H1 (cell line): ENCODE data around the gene TDRKH. TPM values are rescaled to one million over a fixed set of nuclear protein-coding genes. Genes with fewer than 3 reads are reported as not detected.
A peak's percentile ranks its signal among the peaks of the same experiment; 100 is the strongest.

Experiments used
- CTCF ChIA-PET: fragments of 300-600 bp; sonication (Branson Sonifier 250); formaldehyde crosslinking; loops from one replicate; lab custom pipeline; 2021; ENCODE audit not compliant: partially characterized antibody; lab: Charles Lee
- POLR2A ChIA-PET: fragments of 300-600 bp; sonication (Branson Sonifier 250); formaldehyde crosslinking; loops from one replicate; lab custom pipeline; 2021; ENCODE audit warnings: inconsistent platforms; ENCODE audit not compliant: partially characterized antibody; lab: Charles Lee
- DNase-seq, 2 experiments: peaks; one replicate each; pipeline versions ENCODE4 v3.0.0 to v3.0.0-alpha.2; 2010 to 2022; ENCODE audit warnings: low spot score in 2 of 2, low read depth in 1 of 2, mixed read lengths in 1 of 2
- FAIRE-seq: peaks from 2 replicates; lab custom pipeline; 2011; peaks lifted over from hg19 to GRCh38; lab: Jason Lieb, UNC
- H2AFZ ChIP-seq: 2 replicates; pipeline ENCODE4 v1.8.1; 2012; ENCODE audit warnings: low read length, inconsistent platforms
- H2AK5ac ChIP-seq: 2 replicates; pipeline ENCODE4 v1.6.1; 2013; ENCODE audit warnings: low read depth, low read length
- H2BK120ac ChIP-seq: replicated peaks from 2 replicates; pipeline ENCODE3; 2013; ENCODE audit warnings: low read depth, low read length, inconsistent platforms
- H2BK12ac ChIP-seq: 2 replicates; pipeline ENCODE4 v1.6.1; 2013; ENCODE audit warnings: low read depth, low read length
- H2BK15ac ChIP-seq: 2 replicates; pipeline ENCODE4 v1.6.1; 2013; ENCODE audit warnings: low read length
- H2BK20ac ChIP-seq: 2 replicates; pipeline ENCODE4 v1.6.1; 2013; ENCODE audit warnings: low read length
- H2BK5ac ChIP-seq: 2 replicates; pipeline ENCODE4 v1.6.1; 2013; ENCODE audit warnings: low read depth, low read length
- H3K14ac ChIP-seq: 2 replicates; pipeline ENCODE4 v1.6.1; 2013; ENCODE audit warnings: inconsistent platforms; ENCODE audit not compliant: insufficient read length
- H3K18ac ChIP-seq: 2 replicates; pipeline ENCODE4 v1.6.1; 2013; ENCODE audit warnings: low read length; ENCODE audit errors: extremely low read depth
- H3K23ac ChIP-seq: 2 replicates; pipeline ENCODE4 v1.6.1; 2013; ENCODE audit warnings: inconsistent platforms; ENCODE audit not compliant: insufficient read length
- H3K23me2 ChIP-seq: 2 replicates; pipeline ENCODE4 v1.6.1; 2013; ENCODE audit warnings: low read depth, low read length
- H3K27ac ChIP-seq: 2 replicates; pipeline ENCODE4 v1.6.1; 2011; ENCODE audit warnings: low read depth, low read length, inconsistent platforms
- H3K27me3 ChIP-seq, 4 experiments: replicated peaks in 1 of 4; 1 replicate in 1 of 4; 2 replicates in 3 of 4; pipeline versions ENCODE4 v1.6.1 to v1.8.1; 2011 to 2013; ENCODE audit warnings: low read length in 3 of 4, mild to moderate bottlenecking in 3 of 4, inconsistent platforms in 2 of 4, mixed read lengths in 2 of 4, moderate library complexity in 1 of 4; ENCODE audit not compliant: control insufficient read depth in 3 of 4, insufficient read depth in 3 of 4; ENCODE audit errors: extremely low read depth in 1 of 4
- H3K36me3 ChIP-seq, 4 experiments: 2 replicates each; pipeline versions ENCODE4 v1.6.1 to v1.8.1; 2011 to 2013; ENCODE audit warnings: mild to moderate bottlenecking in 4 of 4, low read length in 3 of 4, moderate library complexity in 2 of 4, control low read depth in 1 of 4, inconsistent platforms in 1 of 4; ENCODE audit not compliant: insufficient read depth in 4 of 4, control insufficient read depth in 2 of 4
- H3K4ac ChIP-seq: replicated peaks from 2 replicates; pipeline ENCODE3; 2013; ENCODE audit warnings: low read length, low read depth, mixed read lengths, inconsistent platforms; ENCODE audit not compliant: insufficient read length
- H3K4me1 ChIP-seq, 4 experiments: replicated peaks in 1 of 4; 1 replicate in 1 of 4; 2 replicates in 3 of 4; pipeline versions ENCODE4 v1.6.1 to v1.8.1; 2011 to 2013; ENCODE audit warnings: low read length in 3 of 4, inconsistent platforms in 2 of 4, mixed read lengths in 1 of 4; ENCODE audit not compliant: insufficient read depth in 4 of 4, control insufficient read depth in 3 of 4
- H3K4me2 ChIP-seq, 2 experiments: 2 replicates each; pipeline versions ENCODE4 v1.6.1 to v1.8.1; 2011 to 2013; ENCODE audit warnings: low read depth in 2 of 2, low read length in 2 of 2, control low read depth in 1 of 2, inconsistent platforms in 1 of 2, mild to moderate bottlenecking in 1 of 2; ENCODE audit not compliant: insufficient read depth in 1 of 2
- H3K4me3 ChIP-seq, 4 experiments: fragments of 200-600, 300-600 bp in 1 of 4; sonication (generic), shearing (Covaris generic), sonication (Bioruptor Twin) in 1 of 4; 2 replicates each; pipeline versions ENCODE4 v1.5.1 to v1.8.1; 2011 to 2016; ENCODE audit warnings: low read length in 4 of 4, low read depth in 3 of 4, control low read depth in 2 of 4, inconsistent platforms in 2 of 4, mild to moderate bottlenecking in 2 of 4, mixed read lengths in 1 of 4, moderate library complexity in 1 of 4; ENCODE audit not compliant: insufficient read depth in 2 of 4; ENCODE audit errors: extremely low read depth in 1 of 4
- H3K56ac ChIP-seq: replicated peaks from 2 replicates; pipeline ENCODE3; 2013; ENCODE audit warnings: low read depth, mild to moderate bottlenecking, mixed read lengths, low read length, inconsistent platforms; ENCODE audit not compliant: insufficient read length
- H3K79me1 ChIP-seq: 2 replicates; pipeline ENCODE4 v1.6.1; 2013; ENCODE audit warnings: low read depth, low read length, control low read depth
- H3K79me2 ChIP-seq, 2 experiments: 2 replicates each; pipeline versions ENCODE4 v1.6.1 to v1.8.1; 2012 to 2013; ENCODE audit warnings: low read length in 2 of 2, mild to moderate bottlenecking in 2 of 2, inconsistent platforms in 1 of 2; ENCODE audit not compliant: insufficient read depth in 2 of 2, control insufficient read depth in 1 of 2
- H3K9ac ChIP-seq, 4 experiments: replicated peaks in 1 of 4; 1 replicate in 1 of 4; 2 replicates in 3 of 4; pipeline versions ENCODE4 v1.6.1 to v1.8.1; 2011 to 2013; ENCODE audit warnings: low read depth in 3 of 4, low read length in 3 of 4, control low read depth in 2 of 4, mild to moderate bottlenecking in 2 of 4, moderate library complexity in 2 of 4, inconsistent platforms in 1 of 4; ENCODE audit errors: extremely low read depth in 1 of 4
- H3K9me3 ChIP-seq, 2 experiments: 2 replicates each; pipeline versions ENCODE4 v1.6.1 to v1.8.1; 2012 to 2013; ENCODE audit warnings: mild to moderate bottlenecking in 2 of 2, moderate library complexity in 2 of 2, control low read depth in 1 of 2, inconsistent platforms in 1 of 2, low read depth in 1 of 2, low read length in 1 of 2, mixed read lengths in 1 of 2; ENCODE audit not compliant: insufficient read depth in 2 of 2
- H4K20me1 ChIP-seq, 2 experiments: replicated peaks in 1 of 2; 2 replicates each; pipeline versions ENCODE3 to v1.8.1; 2011 to 2013; ENCODE audit warnings: inconsistent platforms in 2 of 2, low read length in 2 of 2, mild to moderate bottlenecking in 1 of 2; ENCODE audit not compliant: insufficient read depth in 2 of 2, control insufficient read depth in 1 of 2
- H4K5ac ChIP-seq: 2 replicates; pipeline ENCODE4 v1.6.1; 2013; ENCODE audit warnings: low read length, low read depth, mixed read lengths, inconsistent platforms; ENCODE audit not compliant: insufficient read length
- H4K8ac ChIP-seq: 2 replicates; pipeline ENCODE4 v1.8.0; 2013; ENCODE audit warnings: mild to moderate bottlenecking, moderate library complexity, low read length, inconsistent platforms; ENCODE audit not compliant: insufficient read depth; ENCODE audit errors: extremely low read depth
- H4K91ac ChIP-seq: replicated peaks from 2 replicates; pipeline ENCODE3; 2013; ENCODE audit warnings: low read length, mixed read lengths, inconsistent platforms; ENCODE audit not compliant: insufficient read length
- CBX5 ChIP-seq: fragments of 300-800, 300-1000 bp; sonication (generic); IDR thresholded peaks from 2 replicates; pipeline ENCODE4 v1.7.1; 2016; ENCODE audit warnings: antibody characterized with exemption, low read length, low read depth
- CREB1 ChIP-seq: IDR thresholded peaks from 2 replicates; pipeline ENCODE4 v1.6.1; 2012; ENCODE audit warnings: inconsistent platforms
- EP300 ChIP-seq, 2 experiments: IDR thresholded peaks; 1 replicate in 1 of 2; 2 replicates in 1 of 2; pipeline ENCODE4 v1.6.1; 2011 to 2012; ENCODE audit warnings: low read depth in 2 of 2, low read length in 2 of 2, mild to moderate bottlenecking in 2 of 2, borderline replicate concordance in 1 of 2, inconsistent platforms in 1 of 2, moderate library complexity in 1 of 2
- GTF2F1 ChIP-seq: IDR thresholded peaks from 2 replicates; pipeline ENCODE4 v1.6.1; 2012; ENCODE audit warnings: low read depth, low read length, improper control_type of control experiment, borderline replicate concordance
- JUN ChIP-seq: IDR thresholded peaks from 2 replicates; pipeline ENCODE4 v1.6.1; 2011; ENCODE audit warnings: low read depth, mild to moderate bottlenecking, improper control_type of control experiment, low read length
- PHF8 ChIP-seq: fragments of 200-600 bp; sonication (generic); conservative IDR thresholded peaks from 2 replicates; pipeline ENCODE4 v1.7.1; 2012; ENCODE audit warnings: low read depth, mild to moderate bottlenecking, inconsistent platforms, low read length, moderate library complexity
- POLR2AphosphoS5 ChIP-seq: IDR thresholded peaks from 2 replicates; pipeline ENCODE4 v1.6.1; 2011; ENCODE audit warnings: low read depth, low read length
- RXRA ChIP-seq: IDR thresholded peaks from 2 replicates; pipeline ENCODE4 v1.6.1; 2011; ENCODE audit warnings: low read depth, mild to moderate bottlenecking, low read length, moderate library complexity; ENCODE audit not compliant: insufficient read depth
- SIRT6 ChIP-seq: IDR thresholded peaks from one replicate; pipeline ENCODE4 v1.7.1; 2012; ENCODE audit warnings: low read length, inconsistent platforms
- SP2 ChIP-seq: IDR thresholded peaks from 2 replicates; pipeline ENCODE4 v1.6.1; 2012; ENCODE audit warnings: mild to moderate bottlenecking, low read length, inconsistent platforms
- SRF ChIP-seq: IDR thresholded peaks from 2 replicates; pipeline ENCODE4 v1.6.1; 2011; ENCODE audit warnings: mild to moderate bottlenecking, low read depth, low read length, moderate library complexity
- SUZ12 ChIP-seq: fragments of 200-600 bp; sonication (generic); IDR thresholded peaks from 2 replicates; pipeline ENCODE4 v1.6.1; 2012; ENCODE audit warnings: mild to moderate bottlenecking, inconsistent platforms, low read length, moderate library complexity, mixed read lengths
- TBP ChIP-seq: IDR thresholded peaks from 2 replicates; pipeline ENCODE4 v1.6.1; 2011; ENCODE audit warnings: low read depth, low read length, improper control_type of control experiment
- WGBS, 2 experiments: shearing (Covaris generic) in 1 of 2; methylation state at CpG; one replicate each; pipeline versions ENCODE4 v1.1.6 to v1.1.7; 2013 to 2015; ENCODE audit warnings: low lambda C conversion rate in 2 of 2, mixed read lengths in 2 of 2, inconsistent platforms in 1 of 2, low coverage in 1 of 2, missing lambda C conversion rate in 1 of 2; ENCODE audit not compliant: insufficient replicate concordance in 2 of 2, insufficient coverage in 1 of 2, insufficient read length in 1 of 2; ENCODE audit errors: extremely low coverage in 1 of 2, missing lambda C conversion rate in 1 of 2; 5-methylcytosine and 5-hydroxymethylcytosine counted together
- polyA plus RNA-seq, 7 experiments: library from polyadenylated mRNA; depleted of rRNA in 3 of 7; stranded (reverse) in 5 of 7; unstranded in 2 of 7; fragments of >200 nt in 5 of 7; fragments of 200-250 nt in 2 of 7; gene quantifications; 1 replicate in 5 of 7; 2 replicates in 1 of 7; 4 replicates in 1 of 7; pipeline versions ENCODE4 v1.2.1 to v1.2.3, GENCODE V29; 2011 to 2013; ENCODE audit warnings: missing spikeins in 2 of 7, mixed read lengths in 2 of 7
- total RNA-seq: library from RNA; stranded (reverse); fragmentation: NEBNext Ultra II Directional; extraction: Animal tissue kit (Norgen Biotek cat#: 25700); gene quantifications from 2 replicates; pipeline ENCODE4 v1.2.1, GENCODE V29; 2021

Gene TDRKH
- total and polyA plus RNA-seq, 2 of the 8 experiments (the other 6 are each of a cell fraction or from before 2014, with no cell fraction given): 9.9 to 26.1 TPM

GRCh38 chr1:151816548-151817352, 26.4 kb upstream of the TDRKH start:
- POLR2A ChIA-PET: interaction anchor here (1.1 to 1.4 kb wide), 2 partner anchors 53 to 83 kb away, joined by 3 read pairs; partner anchors contain the start of gene MRPL9
- TF ChIP-seq GTF2F1: no peak
- no peak for TF ChIP-seq POLR2AphosphoS5
- no peak for TF ChIP-seq SIRT6
- no peak for TF ChIP-seq SRF
- TF ChIP-seq EP300 (IDR thresholded peaks at IDR 0.05; ENCODE audit: borderline replicate concordance in 1 of 2, low read depth in 2 of 2, low read length in 2 of 2): no peak
- no peak for TF ChIP-seq SUZ12
- TF ChIP-seq SP2: no peak
- no peak for TF ChIP-seq RXRA
- no peak for TF ChIP-seq CBX5
- TF ChIP-seq PHF8: no peak
- TF ChIP-seq JUN: no peak
- TF ChIP-seq CREB1: no peak
- no peak for TF ChIP-seq TBP

More at GRCh38 chr1:151816548-151817352, 26.4 kb upstream of the TDRKH start:
- WGBS, 2 experiments: 80% methylated on average over 26 of the region's 26 CpGs; no CpG with 5 or more reads in 1 of the 2 experiments
- no peak overlapping the region for H3K4ac ChIP-seq
- H2BK15ac ChIP-seq: no peak overlapping the region
- H4K5ac ChIP-seq: no peak overlapping the region
- no peaks in the 10 kb centered on the region for H3K36me3 ChIP-seq
- no peaks in the 10 kb centered on the region for H3K27me3 ChIP-seq
- no peaks in the 10 kb centered on the region; a peak in 1 of 7 replicates for H3K4me1 ChIP-seq
- no peaks in the 10 kb centered on the region for H4K20me1 ChIP-seq
- H3K79me1 ChIP-seq: no peaks in the 10 kb centered on the region
- DNase-seq (no peak), FAIRE-seq (no peak)
- H3K23ac ChIP-seq: no peak overlapping the region
- no peak overlapping the region for H2BK120ac ChIP-seq
- no peak overlapping the region for H3K14ac ChIP-seq
- H2AK5ac ChIP-seq: no peak overlapping the region
- H3K9ac ChIP-seq: no peak overlapping the region
- no peaks in the 10 kb centered on the region for H3K79me2 ChIP-seq
- no peak overlapping the region for H2AFZ ChIP-seq
- no peak overlapping the region for H4K91ac ChIP-seq
- no peak overlapping the region for H2BK12ac ChIP-seq
- H2BK5ac ChIP-seq: no peak overlapping the region
- no peaks in the 10 kb centered on the region; the same call in 1 of the 2 replicates for H3K23me2 ChIP-seq
- peak overlapping the region; percentile 9; the same call in 1 of the 2 replicates for H4K8ac ChIP-seq
- CTCF ChIA-PET: interaction anchor here (0.7 to 1.2 kb wide), 4 partner anchors 9 to 78 kb away, joined by 3 to 4 read pairs (median 4); no protein-coding TSS in a partner anchor
- no peak overlapping the region; the same call in 1 of the 2 replicates for H3K27ac ChIP-seq
- H3K4me2 ChIP-seq: no peak overlapping the region
- no peak overlapping the region for H3K18ac ChIP-seq
- H3K4me3 ChIP-seq: no peak overlapping the region
- H3K56ac ChIP-seq: no peak overlapping the region
- no peaks in the 10 kb centered on the region for H3K9me3 ChIP-seq
- no peak overlapping the region for H2BK20ac ChIP-seq
